ENCODE measurements around the gene HOXA10. TPM values are rescaled to one million over a fixed set of nuclear protein-coding genes. Genes with fewer than 3 reads are reported as not detected.

The HOXA10 gene
- total RNA-seq, 2 experiments from 2014 or later: not detected

DNA sequence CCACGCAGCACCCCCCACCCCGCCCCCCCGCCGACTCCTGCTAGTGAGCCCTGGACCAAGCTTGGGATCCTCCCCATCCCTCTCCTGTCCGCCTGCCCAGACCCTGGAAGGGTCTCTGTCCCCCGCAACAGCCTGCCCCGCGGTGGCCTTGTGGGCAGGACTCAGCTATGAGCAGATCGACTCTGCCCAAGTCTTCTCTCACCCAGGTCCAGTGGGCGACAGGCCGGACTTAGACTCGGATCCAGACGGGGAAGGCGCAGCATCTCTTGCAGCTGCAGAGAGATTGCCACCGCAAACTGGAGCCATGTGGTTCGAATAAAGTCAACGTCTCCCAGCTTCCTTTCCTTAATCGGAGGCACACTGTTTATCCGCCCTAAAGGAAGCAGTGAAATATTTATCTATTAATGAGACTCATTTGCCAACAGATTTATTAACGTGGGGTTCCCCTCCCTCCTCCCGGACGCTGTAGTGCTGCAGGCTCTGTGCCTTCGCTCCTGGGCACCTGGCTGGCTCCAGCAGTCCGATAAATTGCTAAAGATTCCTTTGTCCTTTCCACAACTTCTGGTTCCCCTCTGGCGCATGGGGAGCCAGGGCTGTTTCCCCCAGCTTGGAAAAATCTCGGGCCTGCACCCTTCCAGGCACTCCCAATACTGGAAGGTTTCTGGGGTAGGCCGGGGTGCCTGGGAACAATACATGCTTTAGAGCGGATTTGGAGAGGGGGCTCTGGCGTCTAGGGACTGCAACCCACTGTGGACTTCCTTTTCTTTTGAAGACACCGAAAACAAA lies 17.0 kb downstream of the HOXA10 start:
- H3K4me1 ChIP-seq (ENCODE audit: insufficient read depth, low read length): peaks cover 66% of the 10 kb centered on the region
- peaks cover 64% of the 10 kb centered on the region for H3K4me1 Mint-ChIP-seq (ENCODE audit: low read depth)
- intact Hi-C loops (cut with DNase I, micrococcal nuclease): loop anchor here in 1 of 2 experiments (1.0 to 5.0 kb wide), 2 partner anchors 955 to 1296 kb away; partner anchors contain the start of genes CBX3 and HNRNPA2B1

DNA sequence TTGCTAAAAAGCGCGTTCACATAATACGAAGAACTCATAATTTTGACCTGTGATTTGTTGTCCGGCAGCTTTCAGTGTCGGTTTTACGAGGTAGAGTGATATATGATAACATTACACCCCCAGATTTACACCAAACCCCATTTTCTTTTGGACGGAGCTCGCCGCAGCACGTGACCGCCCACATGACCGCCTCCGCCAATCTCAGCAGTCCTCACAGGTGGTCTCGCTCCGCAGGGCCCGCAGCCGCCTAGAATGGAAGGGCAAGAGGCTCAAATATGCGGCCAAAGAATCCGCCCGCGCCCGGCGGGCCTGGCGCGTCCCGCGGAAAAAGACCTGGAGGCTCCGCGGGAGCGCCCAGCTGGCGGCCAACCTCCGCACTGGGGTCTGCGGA lies 17.6 kb downstream of the HOXA10 start, which contains the start of gene HOXA7:
HOXA7 (minus strand) TSS at position 168 of the 391 bp plus-strand sequence; CDS start at position 38, 130 bp downstream.
- peaks cover 0 to 68% of the 10 kb centered on the region in 2 experiments for H3K9me3 ChIP-seq (ENCODE audit: control insufficient read depth in 1 of 2, insufficient read depth in 1 of 2, low read length in 2 of 2)
- H3K27ac ChIP-seq (ENCODE audit: low read depth in 1 of 2, low read length in 2 of 2): no peak within 1 kb of the TSS
- no peaks in the 10 kb centered on the region for H3K36me3 ChIP-seq (ENCODE audit: insufficient read depth, low read length)
- ChIA-PET POLR2A (no interaction called here), CTCF (interaction anchor here (1.1 to 1.8 kb wide), 2 partner anchors 15 to 1264 kb away, joined by 3 to 6 read pairs; no protein-coding TSS in a partner anchor)
- H3K4me3 Mint-ChIP-seq: peak within 1 kb of the TSS; percentile 63
- H3K27me3 Mint-ChIP-seq: peaks cover 97% of the 10 kb centered on the region
- no peaks in the 10 kb centered on the region for H3K9me3 Mint-ChIP-seq
- ATAC-seq (ENCODE audit: poor library complexity) (no peak), DNase-seq (peak in 1 of 14 experiments; percentile 21)
- peaks cover 72% of the 10 kb centered on the region for H3K4me1 ChIP-seq (ENCODE audit: insufficient read depth, low read length)
- H3K4me1 Mint-ChIP-seq (ENCODE audit: low read depth): peaks cover 71% of the 10 kb centered on the region
- peak within 1 kb of the TSS; percentile 71 for H3K27ac Mint-ChIP-seq
- intact Hi-C loops (cut with DNase I, micrococcal nuclease): loop anchor here in 1 of 2 experiments (1.0 to 5.0 kb wide), 2 partner anchors 954 to 1295 kb away; partner anchors contain the start of genes CBX3 and HNRNPA2B1
- TF ChIP-seq, protein P1, sequence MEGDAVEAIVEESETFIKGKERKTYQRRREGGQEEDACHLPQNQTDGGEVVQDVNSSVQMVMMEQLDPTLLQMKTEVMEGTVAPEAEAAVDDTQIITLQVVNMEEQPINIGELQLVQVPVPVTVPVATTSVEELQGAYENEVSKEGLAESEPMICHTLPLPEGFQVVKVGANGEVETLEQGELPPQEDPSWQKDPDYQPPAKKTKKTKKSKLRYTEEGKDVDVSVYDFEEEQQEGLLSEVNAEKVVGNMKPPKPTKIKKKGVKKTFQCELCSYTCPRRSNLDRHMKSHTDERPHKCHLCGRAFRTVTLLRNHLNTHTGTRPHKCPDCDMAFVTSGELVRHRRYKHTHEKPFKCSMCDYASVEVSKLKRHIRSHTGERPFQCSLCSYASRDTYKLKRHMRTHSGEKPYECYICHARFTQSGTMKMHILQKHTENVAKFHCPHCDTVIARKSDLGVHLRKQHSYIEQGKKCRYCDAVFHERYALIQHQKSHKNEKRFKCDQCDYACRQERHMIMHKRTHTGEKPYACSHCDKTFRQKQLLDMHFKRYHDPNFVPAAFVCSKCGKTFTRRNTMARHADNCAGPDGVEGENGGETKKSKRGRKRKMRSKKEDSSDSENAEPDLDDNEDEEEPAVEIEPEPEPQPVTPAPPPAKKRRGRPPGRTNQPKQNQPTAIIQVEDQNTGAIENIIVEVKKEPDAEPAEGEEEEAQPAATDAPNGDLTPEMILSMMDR (IDR thresholded peaks at IDR 0.05): no peak
- peak within 1 kb of the TSS; percentile 4 for H3K4me3 ChIP-seq (ENCODE audit: low read length)
- peaks cover 90 to 97% of the 10 kb centered on the region in 2 experiments for H3K27me3 ChIP-seq (ENCODE audit: control insufficient read depth in 1 of 2, insufficient read depth in 2 of 2, low read length in 2 of 2)
- no peaks in the 10 kb centered on the region for H3K36me3 Mint-ChIP-seq (ENCODE audit: low read depth)

More for the DNA sequence above, 17.0 kb downstream of the HOXA10 start:
- Histone ChIP-seq H3K36me3 (ENCODE audit: insufficient read depth, low read length) (no peaks in the 10 kb centered on the region), H3K4me3 (ENCODE audit: low read length) (no peak overlapping the region), H3K27ac (ENCODE audit: low read depth in 1 of 2, low read length in 2 of 2) (no peak overlapping the region), H3K27me3 (ENCODE audit: control insufficient read depth in 1 of 2, insufficient read depth in 2 of 2, low read length in 2 of 2) (peaks cover 89 to 95% of the 10 kb centered on the region in 2 experiments), H3K9me3 (ENCODE audit: control insufficient read depth in 1 of 2, insufficient read depth in 1 of 2, low read length in 2 of 2) (peaks cover 0 to 68% of the 10 kb centered on the region in 2 experiments)
- H3K27me3 Mint-ChIP-seq: peaks cover 96% of the 10 kb centered on the region
- H3K9me3 Mint-ChIP-seq: no peaks in the 10 kb centered on the region
- TF ChIP-seq, protein P1 (IDR thresholded peaks at IDR 0.05): no peak
- peak in 2 of 14 experiments; percentile 22 to 31 for DNase-seq
- H3K36me3 Mint-ChIP-seq (ENCODE audit: low read depth): no peaks in the 10 kb centered on the region
- no peak for ATAC-seq (ENCODE audit: poor library complexity)
- ChIA-PET CTCF (interaction anchor here (1.1 to 1.8 kb wide), 2 partner anchors 14 to 1264 kb away, joined by 3 to 6 read pairs; no protein-coding TSS in a partner anchor), POLR2A (interaction anchor here (1.5 kb wide), 1 partner anchor 1295 kb away, joined by 4 read pairs; no protein-coding TSS in a partner anchor)
- H3K27ac Mint-ChIP-seq: peak overlapping the region; percentile 37
- peak overlapping the region; percentile 55 for H3K4me3 Mint-ChIP-seq

- Mint-ChIP-seq H3K36me3 (ENCODE audit: low read depth) (no peaks in the 10 kb centered on the region), H3K4me3 (peak overlapping the region; percentile 59), H3K4me1 (ENCODE audit: low read depth) (peaks cover 73% of the 10 kb centered on the region), H3K9me3 (no peaks in the 10 kb centered on the region), H3K27me3 (peaks cover 97% of the 10 kb centered on the region), H3K27ac (peak overlapping the region; percentile 71)
- DNase-seq (peak in 3 of 14 experiments; percentile 40 to 62 (median 60)), ATAC-seq (ENCODE audit: poor library complexity) (peak; percentile 8)
- intact Hi-C loops (cut with DNase I, micrococcal nuclease): loop anchor here in 1 of 2 experiments (1.0 to 5.0 kb wide), 2 partner anchors 954 to 1295 kb away; partner anchors contain the start of genes CBX3 and HNRNPA2B1
- Histone ChIP-seq H3K27me3 (ENCODE audit: control insufficient read depth in 1 of 2, insufficient read depth in 2 of 2, low read length in 2 of 2) (peaks cover 92 to 98% of the 10 kb centered on the region in 2 experiments), H3K27ac (ENCODE audit: low read depth in 1 of 2, low read length in 2 of 2) (no peak overlapping the region), H3K4me3 (ENCODE audit: low read length) (peak overlapping the region; percentile 4), H3K9me3 (ENCODE audit: control insufficient read depth in 1 of 2, insufficient read depth in 1 of 2, low read length in 2 of 2) (peaks cover 0 to 72% of the 10 kb centered on the region in 2 experiments), H3K4me1 (ENCODE audit: insufficient read depth, low read length) (peaks cover 72% of the 10 kb centered on the region), H3K36me3 (ENCODE audit: insufficient read depth, low read length) (no peaks in the 10 kb centered on the region)
- POLR2A ChIA-PET: no interaction called here
- CTCF ChIA-PET: interaction anchor here (1.1 kb wide), 1 partner anchor 1263 kb away, joined by 3 read pairs; no protein-coding TSS in a partner anchor
- TF ChIP-seq, protein P1 (IDR thresholded peaks at IDR 0.05): no peak
Measured at GRCh38 chr7:27155816-27156507, 18.2 kb downstream of the HOXA10 start.
